Hepatocyte (in vitro differentiated cells): ENCODE measurements around the gene SLTM.

ENCODE experiments used
- EZH2 ChIP-seq: fragments of 200-600 bp; sonication (generic); IDR thresholded peaks from 2 replicates; pipeline ENCODE4 v1.6.1; 2016; ENCODE audit warnings: antibody characterized with exemption, mild to moderate bottlenecking, borderline replicate concordance
- EZH2phosphoT487 ChIP-seq: fragments of 200-600 bp; sonication (generic); IDR thresholded peaks from one replicate; pipeline ENCODE4 v1.6.1; 2018; ENCODE audit warnings: antibody characterized with exemption, mild to moderate bottlenecking, low read depth, moderate library complexity; ENCODE audit not compliant: unreplicated experiment, severe bottlenecking
- TF ChIP-seq, protein P1 (sequence below): fragments of 200-600 bp; sonication (generic); IDR thresholded peaks from 2 replicates; pipeline ENCODE4 v1.5.1; 2016; ENCODE audit warnings: antibody characterized with exemption, mild to moderate bottlenecking; ENCODE audit not compliant: poor library complexity

DNA sequence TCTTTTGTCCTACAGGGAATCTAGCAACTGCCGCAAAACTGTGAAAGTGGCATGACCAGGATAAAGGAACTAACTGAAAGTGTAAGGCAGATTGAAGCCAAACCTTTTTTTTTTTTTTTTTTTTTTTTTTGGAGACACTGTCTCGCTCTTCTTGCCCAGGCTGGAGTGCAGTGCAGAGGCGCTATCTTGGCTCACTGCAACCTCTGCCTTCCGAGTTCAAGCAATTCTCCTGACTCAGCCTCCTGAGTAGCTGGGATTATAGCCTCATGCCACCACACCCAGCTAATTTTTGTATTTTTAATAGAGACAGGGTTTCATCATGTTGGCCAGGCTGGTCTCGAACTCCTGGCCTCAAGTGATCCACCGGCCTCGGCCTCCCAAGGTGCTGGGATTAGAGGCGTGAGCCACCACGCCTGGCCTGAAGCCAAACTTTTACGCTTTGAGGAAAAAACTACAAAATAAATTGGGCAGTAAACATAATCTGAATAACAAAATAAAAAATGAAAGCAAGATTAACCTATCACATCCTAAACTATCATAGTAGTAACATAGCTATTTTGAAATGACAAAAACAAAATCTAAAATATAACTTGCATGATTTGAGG is 9.7 kb downstream of the SLTM start:
- TF ChIP-seq EZH2 (no peak), EZH2phosphoT487 (no peak)
- TF ChIP-seq, protein P1, sequence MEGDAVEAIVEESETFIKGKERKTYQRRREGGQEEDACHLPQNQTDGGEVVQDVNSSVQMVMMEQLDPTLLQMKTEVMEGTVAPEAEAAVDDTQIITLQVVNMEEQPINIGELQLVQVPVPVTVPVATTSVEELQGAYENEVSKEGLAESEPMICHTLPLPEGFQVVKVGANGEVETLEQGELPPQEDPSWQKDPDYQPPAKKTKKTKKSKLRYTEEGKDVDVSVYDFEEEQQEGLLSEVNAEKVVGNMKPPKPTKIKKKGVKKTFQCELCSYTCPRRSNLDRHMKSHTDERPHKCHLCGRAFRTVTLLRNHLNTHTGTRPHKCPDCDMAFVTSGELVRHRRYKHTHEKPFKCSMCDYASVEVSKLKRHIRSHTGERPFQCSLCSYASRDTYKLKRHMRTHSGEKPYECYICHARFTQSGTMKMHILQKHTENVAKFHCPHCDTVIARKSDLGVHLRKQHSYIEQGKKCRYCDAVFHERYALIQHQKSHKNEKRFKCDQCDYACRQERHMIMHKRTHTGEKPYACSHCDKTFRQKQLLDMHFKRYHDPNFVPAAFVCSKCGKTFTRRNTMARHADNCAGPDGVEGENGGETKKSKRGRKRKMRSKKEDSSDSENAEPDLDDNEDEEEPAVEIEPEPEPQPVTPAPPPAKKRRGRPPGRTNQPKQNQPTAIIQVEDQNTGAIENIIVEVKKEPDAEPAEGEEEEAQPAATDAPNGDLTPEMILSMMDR, result no peak
